RPMI7951 (cell line): ENCODE measurements around the gene KIRREL3. TPM values are rescaled to one million over a fixed set of nuclear protein-coding genes. Genes with fewer than 3 reads are reported as not detected.
A peak's percentile ranks its signal among the peaks of the same experiment; 100 is the strongest.

ENCODE experiments used
- DNase-seq: peaks from one replicate; pipeline ENCODE4 v3.0.0-alpha.2; 2012; ENCODE audit warnings: low read depth
- total RNA-seq: library from RNA; depleted of rRNA; stranded (reverse); fragments of >200 nt; shearing (Covaris generic); gene quantifications from 2 replicates; pipeline ENCODE4 v1.2.3, GENCODE V29; 2014

The KIRREL3 gene
- total RNA-seq, 1 experiment from 2014 or later: 0.24 TPM

DNA sequence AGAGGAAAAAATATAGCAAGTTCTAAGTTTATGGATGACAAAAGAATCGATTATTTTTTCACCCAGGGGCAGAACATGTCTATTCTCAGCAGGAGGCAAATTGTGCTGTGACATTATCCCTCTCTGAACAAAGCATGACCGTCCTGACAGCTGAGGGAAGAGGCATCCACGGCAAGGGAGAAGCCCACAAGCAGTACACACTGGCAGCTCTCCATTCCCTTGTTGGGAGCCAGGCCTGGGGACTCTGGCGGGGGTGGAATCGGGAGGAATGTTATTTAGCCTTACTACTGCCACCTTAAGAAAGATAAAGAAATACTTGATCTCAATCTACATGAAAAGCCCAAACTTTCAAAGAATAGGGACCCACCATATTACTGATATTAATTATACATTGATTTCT, 3.4 kb downstream of the KIRREL3 start:
- DNase-seq: peak; percentile 35

- DNase-seq: no peak
Observed at GRCh38 chr11:126996036-126996804, 4.3 kb downstream of the KIRREL3 start.

GRCh38 chr11:126993599-126993998, 7.0 kb downstream of the KIRREL3 start:
- peak; percentile 53 for DNase-seq

DNA sequence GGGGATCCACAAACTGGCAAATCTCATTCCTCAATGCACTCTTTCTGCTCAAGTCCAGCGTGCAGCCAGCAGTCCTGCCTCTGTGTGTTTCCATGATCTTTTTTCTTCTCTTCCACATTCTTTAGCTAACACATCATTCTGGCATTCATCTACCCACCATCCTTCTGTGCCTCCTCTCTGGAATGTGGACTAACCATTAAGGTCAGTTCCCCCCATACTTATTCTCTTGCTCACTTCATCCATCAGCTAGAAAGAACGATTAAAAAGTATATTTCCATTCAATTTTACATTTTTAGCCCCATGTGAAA, 7.8 kb downstream of the KIRREL3 start:
- peak; percentile 79 for DNase-seq

DNA sequence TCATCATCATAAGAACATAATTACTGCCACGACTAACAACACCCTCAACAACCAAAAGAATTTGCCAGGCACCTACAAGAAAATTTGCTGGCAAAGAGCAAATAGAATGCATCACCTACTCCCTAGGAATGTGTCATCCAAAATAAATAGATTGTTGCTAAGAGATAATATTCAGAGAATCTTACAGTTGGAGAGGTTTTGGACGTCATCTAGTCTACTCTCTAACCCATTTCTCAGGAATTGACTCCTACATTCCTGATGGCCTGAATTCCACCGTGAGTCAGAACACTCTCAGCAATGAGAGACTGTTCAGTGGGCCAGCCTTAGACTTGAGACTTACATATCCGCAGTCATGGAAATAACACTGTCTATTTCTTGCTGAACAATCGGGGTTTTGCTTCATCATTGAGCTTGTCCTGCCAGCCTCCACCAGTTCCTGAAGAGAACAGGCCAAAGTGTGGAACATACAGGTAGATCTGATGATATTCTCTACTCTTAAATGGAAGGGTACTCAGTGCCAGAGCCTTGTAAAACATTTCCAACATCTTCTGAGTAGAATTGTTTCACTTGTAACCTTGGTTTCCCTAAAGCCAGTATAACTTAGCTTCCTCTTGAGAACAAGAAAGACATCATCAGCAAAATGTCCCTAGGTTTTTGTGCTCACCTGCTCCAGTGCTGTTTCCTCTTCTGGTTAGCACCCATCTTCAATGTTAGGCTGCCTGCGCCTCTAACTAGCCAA, 8.3 kb downstream of the KIRREL3 start:
- DNase-seq: peak; percentile 90

- DNase-seq: peak; percentile 56
Observed at GRCh38 chr11:126991596-126991995, 9.0 kb downstream of the KIRREL3 start.

- DNase-seq: peak; percentile 33
Observed at GRCh38 chr11:126990716-126991480, 9.7 kb downstream of the KIRREL3 start.

GRCh38 chr11:126989942-126990715, 10.4 kb downstream of the KIRREL3 start:
- DNase-seq: peak; percentile 63

DNA sequence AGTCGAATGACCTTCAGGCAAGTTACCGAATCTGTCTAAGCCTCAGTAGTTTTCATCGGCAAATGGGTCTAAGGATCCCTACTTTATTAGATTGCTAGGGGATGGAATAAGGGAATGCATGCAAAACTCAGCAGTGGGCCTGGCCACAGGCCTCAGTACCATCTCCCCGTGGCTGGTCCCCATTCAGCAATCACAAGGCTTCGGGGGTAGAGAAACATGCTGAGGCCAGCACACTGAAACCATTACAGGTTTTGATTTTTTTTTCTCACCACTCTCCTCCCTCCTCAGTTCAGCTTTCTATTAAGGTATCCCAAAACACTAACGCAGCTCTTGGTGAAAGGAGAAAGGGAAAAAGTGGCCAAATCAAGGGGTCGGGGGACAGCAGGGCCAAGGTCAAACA, 11.9 kb downstream of the KIRREL3 start:
- DNase-seq: no peak

GRCh38 chr11:126981635-126982034, 18.9 kb downstream of the KIRREL3 start:
- DNase-seq: no peak

GRCh38 chr11:126978911-126979310, 21.7 kb downstream of the KIRREL3 start:
- DNase-seq: no peak

GRCh38 chr11:126978165-126978564, 22.4 kb downstream of the KIRREL3 start:
- DNase-seq: no peak

- no peak for DNase-seq
Observed at GRCh38 chr11:126973051-126973450, 27.5 kb downstream of the KIRREL3 start.

GRCh38 chr11:126971305-126971704, 29.3 kb downstream of the KIRREL3 start:
- DNase-seq: no peak

DNA sequence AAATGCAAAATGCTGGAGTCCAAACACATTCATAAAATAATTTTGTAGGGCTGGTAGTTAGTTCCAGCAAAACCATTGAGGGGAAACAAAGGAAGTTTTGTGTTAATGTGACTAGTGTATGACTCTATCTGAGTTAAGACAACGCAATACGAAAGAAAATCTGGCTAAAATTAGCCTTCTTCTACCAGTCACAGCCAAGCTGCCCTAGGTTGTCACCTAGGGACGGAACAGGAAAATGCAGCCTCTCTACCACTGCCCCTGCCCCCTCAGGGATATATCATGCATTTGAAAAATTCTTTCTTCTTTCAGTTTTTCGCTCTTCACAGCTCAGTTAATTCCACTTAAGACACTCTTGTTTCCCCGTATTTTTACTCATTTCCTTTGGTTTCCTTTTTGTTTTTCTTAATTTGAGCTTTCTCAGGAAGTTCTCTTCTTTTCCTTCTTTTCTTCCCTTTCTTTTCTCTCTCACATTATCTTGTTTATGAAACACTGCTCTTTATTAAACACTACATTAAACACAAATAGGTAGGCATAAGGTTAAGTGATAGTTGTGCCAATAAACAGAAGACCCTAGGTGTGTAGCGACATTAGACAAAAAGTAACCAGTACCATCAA, 30.6 kb downstream of the KIRREL3 start:
- DNase-seq: peak; percentile 64

GRCh38 chr11:126968915-126969314, 31.7 kb downstream of the KIRREL3 start:
- peak; percentile 65 for DNase-seq

DNA sequence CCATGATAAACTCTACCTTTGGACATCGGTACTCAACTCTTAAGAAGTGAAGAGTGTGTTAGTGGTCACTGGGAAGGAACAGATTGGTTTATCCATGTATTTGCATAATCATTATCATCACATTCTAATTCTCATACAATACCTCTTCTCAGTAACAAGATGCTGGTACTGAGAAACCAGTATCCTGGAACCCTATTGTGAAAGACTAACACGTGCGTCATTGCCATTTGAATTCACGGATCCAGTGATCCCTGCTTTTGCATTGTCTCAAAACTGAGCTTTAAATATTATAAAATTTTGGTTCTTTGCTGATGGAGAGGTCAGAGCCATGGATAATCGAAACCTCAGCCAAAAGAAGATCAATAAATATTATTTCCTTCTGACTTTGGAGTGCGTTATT, 35.2 kb downstream of the KIRREL3 start:
- no peak for DNase-seq

GRCh38 chr11:126963603-126964363, 36.8 kb downstream of the KIRREL3 start:
- DNase-seq: peak; percentile 52

DNA sequence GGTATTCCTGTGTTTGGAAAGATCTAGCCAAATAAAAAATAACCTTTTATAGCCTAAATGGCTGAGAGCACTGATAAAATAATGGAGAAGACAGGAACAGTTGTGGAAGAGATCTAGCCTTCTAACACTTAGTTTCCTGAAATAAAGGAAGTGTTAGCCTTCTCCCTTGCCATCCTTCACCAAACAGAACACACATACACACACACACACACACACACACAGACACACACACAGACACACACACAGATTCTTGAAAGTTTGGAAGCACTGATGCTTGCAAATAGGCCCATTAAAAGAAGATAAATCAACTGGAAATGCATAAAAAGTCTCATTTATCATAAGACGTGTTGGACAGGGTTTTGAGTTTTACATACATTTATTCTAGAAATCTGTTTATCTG, 37.5 kb downstream of the KIRREL3 start:
- no peak for DNase-seq

DNA sequence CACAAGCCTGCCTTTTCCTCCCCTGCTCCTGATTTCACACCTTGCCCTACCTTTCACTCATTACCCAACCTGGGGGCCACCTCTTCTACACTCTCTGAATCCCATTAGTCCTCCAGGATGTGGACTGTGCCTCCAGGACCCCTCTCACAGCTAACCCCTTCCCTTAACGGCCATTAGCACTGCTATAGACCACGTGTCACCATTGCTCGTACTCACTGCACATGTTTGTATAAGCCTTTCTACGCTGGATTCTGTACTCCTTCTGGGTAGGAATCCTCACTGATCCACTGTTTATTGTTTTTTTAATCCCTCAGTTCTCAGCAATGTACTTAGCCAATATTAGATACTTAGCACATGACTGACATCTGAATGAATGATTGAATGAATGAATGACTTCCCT, 40.9 kb downstream of the KIRREL3 start:
- DNase-seq: no peak

DNA sequence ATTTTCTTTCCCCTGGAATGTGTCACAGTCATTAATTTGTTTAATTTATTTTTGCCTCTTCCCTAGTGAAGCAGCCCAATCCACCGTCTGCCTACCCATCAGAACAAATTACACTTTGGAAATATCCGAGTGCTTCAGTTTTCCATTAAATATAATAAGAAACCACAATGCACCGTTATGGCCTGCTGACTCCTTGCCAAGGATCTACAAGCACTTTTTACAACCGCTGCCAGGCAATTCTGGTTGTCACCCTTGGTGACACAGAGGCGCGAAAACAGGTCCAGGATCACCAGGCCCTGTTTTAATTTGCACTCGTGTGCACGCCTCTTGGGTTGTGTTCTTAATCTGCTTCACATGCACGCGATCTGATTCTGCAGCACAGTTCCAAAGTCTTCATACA, 43.9 kb downstream of the KIRREL3 start:
- no peak for DNase-seq
